ENCODE results near the gene SHQ1.
A peak's percentile ranks its signal among the peaks of the same experiment; 100 is the strongest.

GRCh38 chr3:72887705-72888545 lies 39.7 kb upstream of the SHQ1 start, which contains the start of gene GXYLT2:
- peak in 1 of 6 experiments; percentile 36 for TF ChIP-seq CTCF (IDR thresholded peaks at IDR 0.05)
- peak in 1 of 2 donors; percentile 54 for TF ChIP-seq POLR2A (IDR thresholded peaks at IDR 0.05)
